SK-N-DZ (cell line): ENCODE results near the gene MME. TPM values are rescaled to one million over a fixed set of nuclear protein-coding genes. Genes with fewer than 3 reads are reported as not detected.

Experiments
- DNase-seq: peaks from one replicate; pipeline ENCODE4 v3.0.0-alpha.2; 2015; ENCODE audit warnings: low spot score
- polyA plus RNA-seq, 2 experiments: library from polyadenylated mRNA; depleted of rRNA; stranded (reverse); fragments of >200 nt; gene quantifications; 2 replicates each; pipeline ENCODE4 v1.2.3, GENCODE V29; 2014

The MME gene
- not detected in 2 replicates for polyA plus RNA-seq (2014; cell fraction: cytosol; rRNA removed)
- 0.16 TPM in 1 of 2 replicates, not detected in the other for polyA plus RNA-seq (2014; cell fraction: nucleus; rRNA removed)

DNA sequence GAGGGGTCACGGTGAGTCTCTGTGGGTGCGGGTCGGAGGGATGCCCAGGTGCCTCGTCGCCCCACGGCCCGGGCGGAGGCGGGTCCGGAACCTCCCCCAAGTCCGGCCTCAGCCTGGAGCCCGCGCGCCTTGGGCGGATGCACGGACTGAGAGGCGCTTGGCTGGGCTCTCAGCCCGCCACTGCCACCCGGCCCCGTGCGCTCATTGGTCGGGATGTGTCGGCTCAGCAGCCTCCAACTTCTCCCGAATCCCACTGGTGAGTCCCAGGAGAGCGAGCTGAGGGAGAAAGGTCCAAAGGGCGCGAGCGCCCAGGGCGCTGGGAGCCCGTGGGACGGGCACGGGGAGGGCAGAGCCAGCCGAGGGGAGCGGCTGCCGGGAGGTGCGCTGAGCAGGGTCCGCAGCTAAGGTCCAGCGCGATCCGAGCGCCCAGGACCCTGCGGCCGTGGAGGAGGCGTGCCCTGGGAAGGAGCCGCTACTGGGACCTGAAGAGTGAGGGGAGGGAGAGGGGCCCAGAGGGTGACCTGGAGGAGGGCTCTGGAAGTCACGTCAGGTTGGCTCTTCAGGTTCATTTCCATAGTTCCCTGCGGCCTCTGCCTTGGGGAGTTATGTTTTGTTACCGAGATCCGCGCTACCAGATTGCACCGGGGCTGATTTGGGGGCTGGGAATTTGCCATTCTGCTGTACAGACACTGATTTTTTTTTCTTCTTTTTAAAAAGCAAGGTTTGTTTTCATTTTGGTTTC, at the start of gene MME:
Gene MME (plus strand): TSS at position 574 of the 742 bp plus-strand sequence. CDS start 3,849 bp downstream, outside the sequence.
- peak; percentile 30 for DNase-seq

DNA sequence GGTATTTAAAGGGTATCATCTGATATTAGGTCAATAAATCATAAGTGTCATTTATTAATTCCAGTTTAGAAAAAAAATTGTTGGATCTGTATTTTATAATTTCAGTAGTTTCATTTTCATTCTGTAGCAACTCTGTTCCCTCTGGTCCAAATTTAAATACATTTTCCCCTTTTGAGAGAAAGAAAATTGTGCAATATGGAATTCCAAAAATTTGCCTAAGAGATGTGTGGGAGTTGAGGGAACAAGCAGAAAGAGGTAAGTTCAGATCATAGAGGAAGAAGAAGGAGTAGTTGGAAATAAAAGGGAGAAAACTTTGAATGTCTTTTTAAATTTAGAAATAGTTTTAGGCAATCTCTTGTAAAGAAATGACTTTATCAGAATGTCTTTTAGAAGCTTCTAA, 48.9 kb upstream of the MME start:
- no peak for DNase-seq

DNA sequence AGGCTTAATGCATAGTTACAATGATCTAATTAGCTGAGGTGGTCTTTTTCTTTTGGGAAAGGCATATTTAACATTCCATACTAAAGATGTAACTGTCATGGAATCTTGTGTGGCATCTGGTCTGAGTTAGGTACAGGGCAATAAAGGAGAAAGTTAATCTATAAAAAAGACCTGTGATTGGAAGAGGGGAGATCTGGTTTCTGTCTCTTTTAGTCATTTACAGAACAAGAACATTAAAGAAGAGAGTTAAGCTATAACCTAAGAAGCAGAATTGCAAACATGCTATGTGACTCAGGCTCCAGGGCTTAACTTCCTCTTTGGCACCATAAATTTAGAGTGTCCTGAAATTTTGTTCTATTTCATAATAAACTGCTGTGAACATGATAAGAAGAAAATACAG, 47.2 kb upstream of the MME start:
- DNase-seq = no peak

DNA sequence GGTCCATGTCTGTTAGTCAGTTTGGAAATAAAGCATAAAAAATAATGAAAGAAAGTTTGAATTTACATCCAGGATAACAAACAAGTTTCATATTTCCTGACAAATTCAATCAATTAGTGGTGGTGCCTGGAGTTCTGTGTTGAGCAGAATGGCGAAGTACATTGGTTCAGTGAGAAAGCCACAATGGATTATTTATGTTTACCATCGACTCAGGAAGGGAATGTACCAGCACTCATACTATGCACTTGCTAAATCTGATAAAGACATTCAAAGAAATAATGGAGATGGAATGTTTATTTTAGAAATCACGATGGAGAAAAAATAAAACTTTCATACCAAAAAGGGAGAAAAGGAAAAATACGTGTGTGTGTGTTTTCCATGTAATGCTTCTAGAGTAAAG, 45.3 kb upstream of the MME start:
- no peak for DNase-seq

DNA sequence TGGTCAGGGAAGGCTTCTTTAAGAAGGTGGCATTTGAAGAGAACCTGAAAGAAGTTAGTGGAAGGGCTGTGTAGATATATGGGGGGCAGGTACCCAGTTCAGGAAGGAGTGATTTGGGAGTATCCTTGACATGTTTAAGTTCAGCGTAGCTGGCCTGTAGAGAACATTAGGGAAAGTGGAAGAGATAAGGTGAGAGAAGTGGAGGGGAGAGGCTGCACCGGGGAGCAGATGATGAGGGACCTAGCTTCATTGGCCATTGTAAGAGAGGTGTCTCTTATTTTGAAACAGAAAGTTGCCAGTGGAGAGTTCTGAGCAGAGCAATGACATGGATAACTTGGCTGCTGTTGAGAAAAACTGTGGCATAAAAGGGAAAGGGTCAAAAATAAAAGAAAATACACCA, 44.6 kb upstream of the MME start:
- DNase-seq = no peak

DNA sequence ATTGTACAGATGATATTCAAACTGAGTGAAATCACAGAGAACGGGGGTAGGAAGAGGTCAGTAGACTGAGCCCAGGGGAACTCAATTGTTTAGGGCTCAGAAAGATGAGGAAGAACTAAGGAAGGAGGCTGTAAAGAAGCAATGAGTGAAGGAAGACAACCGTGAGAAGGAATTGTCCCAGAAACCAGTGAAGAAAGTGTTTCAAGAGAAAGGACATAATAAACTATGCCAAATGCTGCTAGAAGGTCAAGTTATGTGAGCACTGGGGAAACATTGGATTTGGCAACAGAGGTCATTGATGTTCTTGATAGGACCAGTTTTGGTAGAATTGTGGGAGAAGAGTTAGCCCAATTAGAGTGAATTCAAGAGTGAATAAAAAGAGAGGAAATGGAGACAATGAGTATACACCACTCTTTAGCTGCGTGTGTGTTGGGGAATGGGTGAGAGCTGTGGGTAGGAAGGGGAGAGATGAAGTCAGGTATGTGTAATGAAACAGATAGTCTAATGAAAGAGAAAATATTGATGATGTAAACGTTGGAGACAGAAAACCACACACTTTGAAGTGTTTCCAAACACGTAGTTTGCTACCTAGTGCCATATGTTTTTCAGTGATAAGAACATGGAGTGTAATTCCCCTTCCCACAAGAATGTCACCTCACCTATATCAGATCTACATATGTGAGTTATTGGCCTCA, 42.5 kb upstream of the MME start:
- no peak for DNase-seq

DNA sequence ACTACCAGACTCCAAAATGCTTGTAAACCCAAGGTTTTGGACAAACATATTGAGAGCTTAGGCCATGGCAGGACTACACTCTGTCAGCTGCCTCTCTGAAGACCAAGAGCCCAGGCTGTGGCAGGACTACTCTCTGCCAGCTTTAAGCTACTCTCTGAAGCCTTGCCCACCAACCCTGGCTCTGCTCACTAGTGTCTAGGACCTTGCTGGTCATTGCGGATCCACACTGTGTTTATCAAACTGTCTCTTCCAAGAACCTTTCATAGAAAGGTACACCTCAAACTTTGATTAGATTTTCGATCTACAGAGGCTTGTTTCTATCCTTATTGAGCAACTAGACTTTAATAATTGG, 41.9 kb upstream of the MME start:
- DNase-seq = no peak

DNA sequence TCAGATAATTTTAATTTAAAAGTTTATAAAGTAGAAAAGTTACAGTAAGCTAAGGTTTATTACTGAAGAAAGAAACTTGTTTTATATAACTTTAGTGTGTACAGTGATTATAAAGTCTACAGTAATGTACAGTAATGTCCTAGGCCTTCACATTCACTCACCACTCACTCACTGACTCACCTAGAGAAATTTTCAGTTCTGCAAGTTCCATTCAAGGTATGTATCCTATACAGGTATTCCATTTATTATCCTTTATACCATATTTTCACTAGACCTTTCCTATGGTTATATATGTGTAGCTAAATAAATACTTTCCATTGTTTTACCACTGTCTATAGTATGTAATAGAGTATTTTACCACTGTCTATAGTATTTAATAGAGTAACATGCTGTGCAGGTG, 33.2 kb upstream of the MME start:
- DNase-seq = no peak

DNA sequence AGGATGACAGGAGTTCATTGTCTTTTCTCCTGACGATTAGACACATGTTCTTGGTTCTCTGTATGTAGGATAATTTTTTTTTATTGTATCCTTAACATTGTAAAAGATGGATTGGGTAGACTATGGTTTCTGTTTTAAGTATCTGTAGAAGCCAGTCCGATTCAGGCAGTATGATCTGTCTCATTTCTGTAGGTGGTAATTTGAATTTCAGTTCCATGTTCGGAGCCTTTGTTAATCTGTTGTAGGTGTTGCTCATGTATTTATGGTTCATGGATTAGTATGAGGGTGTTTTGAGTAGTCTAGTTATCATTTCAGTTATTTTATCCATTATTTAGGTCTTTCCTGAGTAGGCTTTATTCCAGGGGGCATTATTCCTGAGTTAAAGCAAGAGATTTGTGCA, 32.4 kb upstream of the MME start:
- DNase-seq = no peak

DNA sequence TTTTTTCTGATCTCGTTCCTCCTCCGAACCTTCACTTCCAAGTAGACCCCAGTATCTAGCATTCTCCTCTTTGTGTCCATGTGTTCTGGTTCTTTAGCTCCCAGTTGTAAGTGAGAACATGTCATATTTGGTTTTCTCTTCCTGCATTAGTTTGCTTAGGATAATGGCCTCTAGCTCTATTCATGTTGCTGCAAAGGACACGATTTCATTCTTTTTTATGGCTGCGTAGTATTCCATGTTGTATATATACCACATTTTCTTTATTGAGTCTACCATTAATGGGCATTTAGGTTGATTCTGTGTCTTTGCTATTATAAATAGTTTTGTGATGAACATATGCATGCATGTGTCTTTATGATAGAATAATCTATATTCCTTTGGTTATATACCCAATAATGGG, 30.2 kb upstream of the MME start:
- no peak for DNase-seq

DNA sequence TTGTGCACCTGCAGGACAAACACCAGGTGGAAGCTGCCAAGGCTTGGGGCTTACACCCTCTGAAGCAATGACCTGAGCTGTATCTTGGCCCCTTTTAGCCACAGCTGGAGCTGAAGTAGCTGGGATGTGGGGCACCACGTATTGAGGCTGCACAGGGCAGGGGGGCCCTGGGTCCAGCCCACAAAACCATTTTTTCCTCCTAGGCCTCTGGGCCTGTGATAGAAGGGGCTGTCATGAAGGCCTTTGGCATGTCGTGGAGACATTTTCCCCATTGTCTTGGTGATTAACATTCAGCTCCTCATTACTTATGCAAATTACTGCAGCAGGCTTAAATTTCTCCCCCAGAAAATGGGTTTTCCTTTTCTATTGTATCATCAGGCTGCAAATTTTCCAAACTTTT, 27.6 kb upstream of the MME start:
- no peak for DNase-seq

DNA sequence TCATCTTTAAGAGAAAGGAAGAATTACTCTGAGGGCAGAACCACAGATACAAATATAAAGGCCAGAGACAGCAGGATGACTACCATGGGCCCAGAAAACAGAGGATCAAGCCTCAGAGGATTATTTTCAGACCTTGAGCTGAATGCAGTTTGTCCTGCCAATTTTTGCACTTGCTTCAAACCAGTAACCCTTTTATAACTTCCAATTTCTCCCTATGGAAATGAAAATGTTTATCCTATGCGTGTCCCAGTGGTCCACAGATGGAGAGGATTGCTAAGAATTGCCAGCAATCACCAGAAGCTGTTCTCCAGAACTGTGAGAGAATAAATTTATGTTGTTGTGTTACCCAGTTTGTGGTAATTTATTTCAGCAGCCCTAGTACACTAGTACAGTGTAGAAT, 26.4 kb upstream of the MME start:
- no peak for DNase-seq

DNA sequence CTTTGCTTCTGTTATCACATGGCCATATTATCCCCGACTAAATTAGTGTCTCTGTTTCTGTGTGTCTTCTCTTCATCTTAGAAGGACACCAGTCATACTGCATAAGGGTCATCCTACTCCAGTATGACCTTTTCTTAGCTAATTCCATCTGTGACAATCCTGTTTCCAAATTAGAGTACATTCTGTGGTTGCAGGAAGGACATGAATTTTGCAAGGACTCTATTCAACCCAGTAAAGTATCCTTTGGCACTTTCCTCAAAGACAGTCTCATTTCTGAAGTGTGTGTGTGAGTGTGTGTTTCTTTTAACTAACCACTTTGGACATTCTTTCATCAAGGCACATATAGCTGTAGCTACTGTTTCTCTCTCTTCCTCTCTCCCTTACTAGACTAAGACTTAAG, 15.2 kb upstream of the MME start:
- no peak for DNase-seq

DNA sequence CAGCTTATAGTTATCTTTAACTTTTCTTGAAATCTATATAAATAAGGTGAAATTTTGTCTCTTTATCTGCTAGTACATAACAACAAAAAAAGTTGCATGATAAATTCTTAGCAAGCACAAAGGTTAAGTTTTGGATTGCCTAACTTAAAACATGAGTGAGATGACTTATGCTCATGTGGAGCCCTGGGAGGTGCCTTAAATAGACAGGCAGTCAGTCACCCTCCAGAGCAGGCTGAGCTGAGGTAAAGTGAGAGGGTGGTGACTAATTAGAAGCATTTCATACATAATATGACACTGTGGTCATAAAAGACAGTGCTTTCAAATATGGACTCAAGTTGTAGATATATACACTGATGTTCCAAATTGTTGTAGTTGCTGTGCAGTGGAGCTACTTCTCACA, 14.6 kb upstream of the MME start:
- no peak for DNase-seq

DNA sequence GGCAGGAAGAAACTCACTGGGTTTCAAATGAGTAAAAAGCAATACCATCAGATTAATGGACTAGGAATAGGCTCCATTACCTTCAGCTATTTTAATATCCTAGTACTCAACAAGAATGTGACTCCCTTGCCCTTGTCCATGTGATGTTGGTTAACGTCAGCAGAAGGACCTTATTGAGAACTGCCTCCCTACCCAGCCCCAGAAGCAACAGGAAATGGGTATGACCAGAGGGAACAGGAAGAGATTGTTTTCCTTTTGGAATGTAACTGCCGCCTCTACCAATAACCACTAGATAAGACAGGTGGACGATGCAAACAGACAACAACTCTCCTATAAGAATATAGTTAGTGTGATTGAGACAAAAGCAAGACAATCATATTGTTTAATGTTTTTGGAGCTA, 10.4 kb upstream of the MME start:
- DNase-seq = no peak

DNA sequence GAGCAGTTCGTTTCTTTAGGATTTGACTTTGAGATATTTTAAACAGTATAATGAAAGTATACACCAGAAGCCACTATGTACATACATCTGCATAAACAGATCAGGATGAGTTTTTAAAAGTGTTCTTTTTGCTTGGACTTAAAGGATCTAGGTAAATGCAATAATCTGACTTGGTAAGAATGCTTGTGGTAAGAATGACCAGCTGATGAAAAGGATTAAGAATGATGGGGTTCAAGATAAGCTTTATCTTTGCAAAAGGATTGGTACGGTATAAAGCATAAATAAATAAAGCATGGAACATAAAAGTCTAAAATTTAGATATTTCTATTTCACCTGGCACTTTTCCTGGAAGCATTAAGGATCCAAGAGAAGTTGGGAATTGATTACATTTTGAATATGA, 9.8 kb upstream of the MME start:
- no peak for DNase-seq

DNA sequence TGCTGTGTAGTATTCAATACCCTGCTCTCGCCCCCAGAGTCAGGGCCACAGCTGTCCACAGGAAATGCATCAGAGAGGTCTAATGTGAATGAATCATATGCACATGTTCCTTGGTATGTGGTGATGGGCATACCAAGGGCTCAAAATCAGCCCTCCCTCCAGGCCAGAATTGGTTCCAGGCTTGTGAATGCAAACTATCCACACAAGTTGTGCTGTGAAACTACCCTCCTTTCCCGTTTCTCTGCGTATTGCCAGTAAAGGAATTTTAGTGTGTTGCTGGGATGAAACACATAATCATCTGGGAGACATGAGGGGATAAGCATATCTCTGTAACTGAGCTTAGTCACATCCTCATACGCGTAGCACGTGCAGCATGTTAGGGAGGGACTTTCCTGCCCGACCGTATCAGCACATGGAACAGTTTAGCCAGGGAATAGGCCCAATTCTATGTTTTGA, 9.2 kb upstream of the MME start:
- no peak for DNase-seq

DNA sequence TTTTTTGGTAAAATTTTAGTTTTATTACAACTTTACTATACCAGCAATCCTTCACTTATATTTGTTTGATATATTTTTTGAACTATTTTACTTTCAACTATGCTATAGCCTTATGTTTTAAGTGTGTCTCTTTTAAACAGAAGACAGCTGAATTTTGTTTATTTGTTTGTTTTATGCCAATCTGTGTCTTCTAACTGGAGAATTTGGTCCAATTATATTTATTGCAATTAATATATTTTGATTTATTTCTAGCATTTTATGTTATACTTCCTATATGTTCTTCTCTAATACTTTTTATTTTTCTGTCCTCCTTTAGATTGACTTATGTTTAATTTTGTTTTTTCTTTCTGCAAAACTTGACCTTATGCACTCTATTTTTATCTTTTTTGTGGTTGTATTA, 4.9 kb upstream of the MME start:
- DNase-seq = no peak

DNA sequence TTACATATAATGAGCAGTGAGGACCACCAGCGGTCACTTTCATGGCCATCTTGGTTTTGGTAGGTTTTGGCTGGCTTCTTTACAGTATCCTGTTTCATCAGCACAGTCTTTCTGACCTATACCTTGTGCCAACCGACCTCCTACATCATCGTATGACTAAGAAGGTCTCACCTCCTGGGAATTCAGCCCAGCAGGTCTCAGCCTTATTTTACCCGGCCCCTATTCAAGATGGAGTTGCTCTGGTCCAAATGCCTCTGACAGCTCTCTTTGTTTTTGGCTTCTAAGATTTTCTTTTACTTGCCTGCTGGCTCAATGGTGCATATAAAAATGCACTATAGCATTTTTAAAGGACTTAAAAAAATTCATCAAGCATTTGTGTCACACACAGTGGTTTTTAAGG, 3.2 kb upstream of the MME start:
- no peak for DNase-seq

DNA sequence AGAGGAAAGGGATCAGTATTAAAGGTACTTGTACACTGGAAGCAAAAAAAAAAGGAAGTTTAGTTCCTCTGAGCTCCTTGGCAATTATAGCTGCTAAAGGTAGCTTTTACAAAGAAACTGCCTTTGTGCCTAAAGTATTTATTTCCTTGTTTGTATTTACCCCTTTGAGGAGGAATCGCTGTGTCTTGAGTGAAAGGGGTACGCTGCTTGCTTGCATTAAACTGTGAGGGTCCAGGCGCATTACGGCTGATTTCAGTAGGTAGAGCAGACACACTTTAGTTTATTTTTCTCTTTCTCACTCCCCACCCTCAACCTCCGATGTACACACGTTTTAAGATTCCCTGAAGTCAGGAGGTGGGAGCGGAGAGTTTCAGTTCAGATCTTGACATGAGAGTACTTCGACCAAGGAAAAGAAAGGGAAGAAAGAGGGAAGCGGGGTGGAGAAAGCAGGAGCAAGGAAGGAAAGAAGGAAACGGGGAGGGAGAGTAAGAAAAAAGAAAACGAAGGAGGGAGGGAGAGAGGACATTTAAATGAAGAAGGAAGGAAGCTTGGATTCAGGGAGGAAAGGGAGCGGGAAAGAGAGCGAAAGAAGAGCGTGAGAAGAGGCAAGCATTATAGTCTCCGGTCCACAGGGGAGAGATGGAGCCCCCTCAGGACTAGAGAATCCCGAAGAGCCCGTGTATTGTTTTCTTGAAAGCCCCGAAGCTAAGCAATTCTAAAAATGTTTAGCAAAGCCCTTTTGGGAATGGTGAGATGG, 1.2 kb upstream of the MME start:
- DNase-seq = no peak

DNA sequence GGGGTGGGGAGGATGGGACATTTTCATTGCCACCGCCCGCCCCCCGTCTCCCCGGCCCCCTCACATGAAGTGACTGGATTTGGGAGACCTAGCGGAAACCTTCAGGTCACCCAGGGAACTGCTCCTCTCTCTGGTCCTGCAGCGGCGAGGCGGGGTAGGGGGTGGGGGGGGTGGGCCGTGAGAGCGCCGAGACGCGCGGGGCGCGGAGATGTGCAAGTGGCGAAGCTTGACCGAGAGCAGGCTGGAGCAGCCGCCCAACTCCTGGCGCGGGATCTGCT, 712 bp upstream of the MME start:
- DNase-seq = no peak

DNA sequence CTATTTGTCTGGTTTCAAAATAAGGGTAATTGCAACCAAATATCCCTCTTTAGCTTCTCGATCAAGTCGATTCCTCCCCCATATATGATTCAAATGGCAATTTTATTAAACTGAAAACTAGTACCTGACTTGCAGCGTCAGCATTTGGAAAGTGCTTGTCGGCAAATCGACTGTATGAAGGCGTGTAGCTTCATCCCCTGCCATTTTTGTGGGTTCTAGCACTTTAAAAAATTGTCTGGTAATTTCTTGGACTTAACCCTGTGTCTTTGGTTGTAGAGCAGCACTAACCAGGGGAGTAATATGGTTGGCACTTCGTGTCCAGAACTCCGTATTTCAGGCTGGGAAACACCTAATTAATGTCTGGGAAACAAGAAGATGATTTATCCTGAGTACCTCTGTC, 573 bp downstream of the MME start:
- no peak for DNase-seq
